Hematopoietic multipotent progenitor cell treated with erythropoietin and hydrocortisone succinate and interleukin-3 and kit ligand, for 15 days (in vitro differentiated cells): ENCODE data around the gene TRAPPC11.

Experiments
- DNase-seq: peaks from one replicate; pipeline ENCODE4 v3.0.0-alpha.2; 2015; ENCODE audit warnings: low spot score

TRAPPC11 gene

GRCh38 chr4:183637461-183637860 lies 21.6 kb upstream of the TRAPPC11 start:
- no peak for DNase-seq

GRCh38 chr4:183638436-183638835 lies 20.7 kb upstream of the TRAPPC11 start:
- DNase-seq: no peak

- no peak for DNase-seq
These were observed 19.8 kb upstream of the TRAPPC11 start for GRCh38 chr4:183639291-183639690.

- no peak for DNase-seq
These were observed 13.8 kb upstream of the TRAPPC11 start for GRCh38 chr4:183645326-183645725.

GRCh38 chr4:183657564-183657963 lies 1.5 kb upstream of the TRAPPC11 start:
- DNase-seq: no peak

GRCh38 chr4:183658362-183659028 lies 598 bp upstream of the TRAPPC11 start:
- peak; percentile 17 for DNase-seq

GRCh38 chr4:183659872-183660242 lies 764 bp downstream of the TRAPPC11 start:
- no peak for DNase-seq

GRCh38 chr4:183666088-183666487 lies 7.0 kb downstream of the TRAPPC11 start:
- no peak for DNase-seq

- DNase-seq: no peak
These were observed 11.2 kb downstream of the TRAPPC11 start for GRCh38 chr4:183670251-183670650.

- DNase-seq: no peak
These were observed 12.0 kb downstream of the TRAPPC11 start for GRCh38 chr4:183670960-183671555.

GRCh38 chr4:183674153-183674552 lies 15.1 kb downstream of the TRAPPC11 start:
- no peak for DNase-seq

GRCh38 chr4:183675625-183676024 lies 16.5 kb downstream of the TRAPPC11 start:
- DNase-seq: no peak

GRCh38 chr4:183681119-183681518 lies 22.0 kb downstream of the TRAPPC11 start:
- DNase-seq: no peak

- DNase-seq: no peak
These were observed 27.4 kb downstream of the TRAPPC11 start for GRCh38 chr4:183686461-183686860.

- DNase-seq: no peak
These were observed 29.1 kb downstream of the TRAPPC11 start for GRCh38 chr4:183688216-183688615.

GRCh38 chr4:183691006-183691405 lies 31.9 kb downstream of the TRAPPC11 start:
- no peak for DNase-seq

- no peak for DNase-seq
These were observed 32.8 kb downstream of the TRAPPC11 start for GRCh38 chr4:183691897-183692296.

- DNase-seq: no peak
These were observed 39.8 kb downstream of the TRAPPC11 start for GRCh38 chr4:183698909-183699308.

GRCh38 chr4:183700407-183700806 lies 41.3 kb downstream of the TRAPPC11 start:
- no peak for DNase-seq

- no peak for DNase-seq
These were observed 43.4 kb downstream of the TRAPPC11 start for GRCh38 chr4:183702492-183702891.

- no peak for DNase-seq
These were observed 55.5 kb downstream of the TRAPPC11 start for GRCh38 chr4:183714626-183715025.

GRCh38 chr4:183716302-183716701 lies 57.2 kb downstream of the TRAPPC11 start:
- no peak for DNase-seq

GRCh38 chr4:183718876-183719275 lies 59.8 kb downstream of the TRAPPC11 start:
- DNase-seq: no peak
